ENCODE data around the gene RCBTB2.

The RCBTB2 gene

DNA sequence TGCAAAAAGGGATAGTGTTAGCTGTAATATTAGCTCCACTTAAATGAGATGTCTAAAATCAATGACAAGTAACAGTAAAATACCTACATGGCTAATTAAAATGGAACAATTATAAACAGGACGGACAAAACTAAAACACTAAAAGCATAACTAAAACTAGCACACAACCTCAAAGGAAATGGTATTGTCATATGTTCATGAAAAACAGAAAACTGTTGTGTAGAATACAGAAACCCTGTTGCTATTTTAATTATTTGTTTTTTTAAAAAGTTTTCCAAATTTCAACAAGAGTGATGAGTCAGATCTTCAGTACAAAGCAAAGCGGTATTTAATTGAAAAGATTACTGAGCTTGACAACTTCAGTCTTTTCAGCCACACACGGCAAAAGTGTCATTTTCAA lies 4.2 kb downstream of the RCBTB2 start:
- Histone ChIP-seq H3K4me3 (ENCODE audit: low read depth, low read length, poor library complexity, severe bottlenecking) (no peak overlapping the region), H3K9me2 (ENCODE audit: low read depth, low read length) (no peaks in the 10 kb centered on the region), H3F3A (ENCODE audit: insufficient read depth, low read length) (no peaks in the 10 kb centered on the region), H3K27me3 (ENCODE audit: insufficient read depth, low read length) (no peaks in the 10 kb centered on the region), H3K27ac (ENCODE audit: low read depth, low read length, poor library complexity, severe bottlenecking) (no peak overlapping the region), H3K4me1 (ENCODE audit: insufficient read depth, low read length, severe bottlenecking) (peaks cover 51% of the 10 kb centered on the region), H3K36me3 (ENCODE audit: insufficient read depth, low read length) (no peaks in the 10 kb centered on the region), H3K4me2 (ENCODE audit: low read length) (no peak overlapping the region), H3K79me2 (ENCODE audit: insufficient read depth, low read length) (peaks cover 46% of the 10 kb centered on the region), H3K9ac (ENCODE audit: low read length) (no peak overlapping the region), H2AFZ (ENCODE audit: low read length) (no peak overlapping the region), H4K20me1 (ENCODE audit: insufficient read depth, low read length) (no peaks in the 10 kb centered on the region), H3K9me3 (ENCODE audit: low read length) (no peaks in the 10 kb centered on the region)
- TF ChIP-seq CTCF (IDR thresholded peaks at IDR 0.05; ENCODE audit: low read length) = no peak
- TF ChIP-seq EZH2 (IDR thresholded peaks at IDR 0.05; ENCODE audit: borderline replicate concordance, low read length) = no peak

GRCh38 chr13:48527955-48528354 lies 4.9 kb downstream of the RCBTB2 start:
- no peaks in the 10 kb centered on the region for H3F3A ChIP-seq (ENCODE audit: insufficient read depth, low read length)
- no peaks in the 10 kb centered on the region for H3K27me3 ChIP-seq (ENCODE audit: insufficient read depth, low read length)
- H3K79me2 ChIP-seq (ENCODE audit: insufficient read depth, low read length) = peaks cover 46% of the 10 kb centered on the region
- peaks cover 43% of the 10 kb centered on the region for H3K4me1 ChIP-seq (ENCODE audit: insufficient read depth, low read length, severe bottlenecking)
- H3K4me3 ChIP-seq (ENCODE audit: low read depth, low read length, poor library complexity, severe bottlenecking) = no peak overlapping the region
- no peaks in the 10 kb centered on the region for H4K20me1 ChIP-seq (ENCODE audit: insufficient read depth, low read length)
- no peaks in the 10 kb centered on the region for H3K9me3 ChIP-seq (ENCODE audit: low read length)
- no peak overlapping the region for H3K4me2 ChIP-seq (ENCODE audit: low read length)
- no peak overlapping the region for H2AFZ ChIP-seq (ENCODE audit: low read length)
- H3K36me3 ChIP-seq (ENCODE audit: insufficient read depth, low read length) = no peaks in the 10 kb centered on the region
- no peaks in the 10 kb centered on the region for H3K9me2 ChIP-seq (ENCODE audit: low read depth, low read length)
- TF ChIP-seq CTCF (IDR thresholded peaks at IDR 0.05; ENCODE audit: low read length) (no peak), EZH2 (IDR thresholded peaks at IDR 0.05; ENCODE audit: borderline replicate concordance, low read length) (no peak)
- H3K9ac ChIP-seq (ENCODE audit: low read length) = no peak overlapping the region
- H3K27ac ChIP-seq (ENCODE audit: low read depth, low read length, poor library complexity, severe bottlenecking) = no peak overlapping the region

GRCh38 chr13:48526286-48526685 lies 6.6 kb downstream of the RCBTB2 start:
- TF ChIP-seq EZH2 (IDR thresholded peaks at IDR 0.05; ENCODE audit: borderline replicate concordance, low read length) = no peak
- no peak for TF ChIP-seq CTCF (IDR thresholded peaks at IDR 0.05; ENCODE audit: low read length)
- peaks cover 46% of the 10 kb centered on the region for H3K79me2 ChIP-seq (ENCODE audit: insufficient read depth, low read length)
- H3K27ac ChIP-seq (ENCODE audit: low read depth, low read length, poor library complexity, severe bottlenecking) = no peak overlapping the region

More at GRCh38 chr13:48526286-48526685, 6.6 kb downstream of the RCBTB2 start:
- H3K9ac ChIP-seq (ENCODE audit: low read length) = no peak overlapping the region
- no peaks in the 10 kb centered on the region for H3K27me3 ChIP-seq (ENCODE audit: insufficient read depth, low read length)
- no peaks in the 10 kb centered on the region for H3K9me2 ChIP-seq (ENCODE audit: low read depth, low read length)
- no peak overlapping the region for H3K4me3 ChIP-seq (ENCODE audit: low read depth, low read length, poor library complexity, severe bottlenecking)
- H3F3A ChIP-seq (ENCODE audit: insufficient read depth, low read length) = no peaks in the 10 kb centered on the region
- no peak overlapping the region for H2AFZ ChIP-seq (ENCODE audit: low read length)
- peaks cover 8% of the 10 kb centered on the region; the same call in 1 of the 2 replicates for H3K36me3 ChIP-seq (ENCODE audit: insufficient read depth, low read length)
- no peaks in the 10 kb centered on the region for H4K20me1 ChIP-seq (ENCODE audit: insufficient read depth, low read length)
- peaks cover 36% of the 10 kb centered on the region for H3K4me1 ChIP-seq (ENCODE audit: insufficient read depth, low read length, severe bottlenecking)
- no peaks in the 10 kb centered on the region for H3K9me3 ChIP-seq (ENCODE audit: low read length)
- H3K4me2 ChIP-seq (ENCODE audit: low read length) = no peak overlapping the region

Data from OCI-LY1 (cell line).